Measurements from ENCODE around the gene RDM1.

Gene RDM1

DNA sequence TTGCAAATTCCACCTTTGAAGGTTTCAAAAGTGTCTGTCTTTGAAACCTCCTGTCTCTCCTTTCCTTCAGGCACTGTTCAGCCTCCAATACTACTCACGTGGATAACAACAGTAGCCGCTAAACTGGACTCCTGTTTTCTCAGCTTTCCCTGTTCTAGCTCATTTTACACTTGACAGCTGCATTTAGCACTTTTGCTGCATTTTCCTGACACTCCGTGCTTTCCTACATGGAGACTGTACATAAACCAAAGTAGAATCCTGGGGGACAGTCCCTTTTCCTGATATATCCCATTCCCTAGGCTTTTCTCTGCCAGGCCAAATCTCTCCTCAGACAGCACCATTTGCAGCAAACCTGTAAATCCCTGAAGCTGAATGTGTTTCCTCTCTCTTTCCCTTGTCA lies 54.0 kb downstream of the RDM1 start:
- no peaks in the 10 kb centered on the region for H4K20me1 ChIP-seq (ENCODE audit: insufficient read depth, low read length)
- no peaks in the 10 kb centered on the region for H3K9me3 ChIP-seq (ENCODE audit: insufficient read depth, low read length)
- no peak overlapping the region for H2AFZ ChIP-seq (ENCODE audit: low read depth, low read length)
- no peak overlapping the region for H3K4me2 ChIP-seq (ENCODE audit: low read length)
- peaks cover 2% of the 10 kb centered on the region for H3K36me3 ChIP-seq (replicated peaks; ENCODE audit: low read depth, low read length)
- H3K79me2 ChIP-seq (ENCODE audit: low read length) = no peaks in the 10 kb centered on the region
- TF ChIP-seq EZH2phosphoT487 (IDR thresholded peaks at IDR 0.05; ENCODE audit: low read depth) = no peak
- TF ChIP-seq, protein P1, sequence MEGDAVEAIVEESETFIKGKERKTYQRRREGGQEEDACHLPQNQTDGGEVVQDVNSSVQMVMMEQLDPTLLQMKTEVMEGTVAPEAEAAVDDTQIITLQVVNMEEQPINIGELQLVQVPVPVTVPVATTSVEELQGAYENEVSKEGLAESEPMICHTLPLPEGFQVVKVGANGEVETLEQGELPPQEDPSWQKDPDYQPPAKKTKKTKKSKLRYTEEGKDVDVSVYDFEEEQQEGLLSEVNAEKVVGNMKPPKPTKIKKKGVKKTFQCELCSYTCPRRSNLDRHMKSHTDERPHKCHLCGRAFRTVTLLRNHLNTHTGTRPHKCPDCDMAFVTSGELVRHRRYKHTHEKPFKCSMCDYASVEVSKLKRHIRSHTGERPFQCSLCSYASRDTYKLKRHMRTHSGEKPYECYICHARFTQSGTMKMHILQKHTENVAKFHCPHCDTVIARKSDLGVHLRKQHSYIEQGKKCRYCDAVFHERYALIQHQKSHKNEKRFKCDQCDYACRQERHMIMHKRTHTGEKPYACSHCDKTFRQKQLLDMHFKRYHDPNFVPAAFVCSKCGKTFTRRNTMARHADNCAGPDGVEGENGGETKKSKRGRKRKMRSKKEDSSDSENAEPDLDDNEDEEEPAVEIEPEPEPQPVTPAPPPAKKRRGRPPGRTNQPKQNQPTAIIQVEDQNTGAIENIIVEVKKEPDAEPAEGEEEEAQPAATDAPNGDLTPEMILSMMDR (IDR thresholded peaks at IDR 0.05; ENCODE audit: low read depth, low read length) = no peak
- no peak overlapping the region for H3K9ac ChIP-seq (ENCODE audit: low read length)
- no peak overlapping the region for H3K27ac ChIP-seq (ENCODE audit: low read length)
- no peaks in the 10 kb centered on the region for H3K27me3 ChIP-seq (ENCODE audit: low read depth, low read length)
- peaks cover 20% of the 10 kb centered on the region for H3K4me1 ChIP-seq (ENCODE audit: low read length)
- H3K4me3 ChIP-seq (ENCODE audit: low read length) = no peak overlapping the region

DNA sequence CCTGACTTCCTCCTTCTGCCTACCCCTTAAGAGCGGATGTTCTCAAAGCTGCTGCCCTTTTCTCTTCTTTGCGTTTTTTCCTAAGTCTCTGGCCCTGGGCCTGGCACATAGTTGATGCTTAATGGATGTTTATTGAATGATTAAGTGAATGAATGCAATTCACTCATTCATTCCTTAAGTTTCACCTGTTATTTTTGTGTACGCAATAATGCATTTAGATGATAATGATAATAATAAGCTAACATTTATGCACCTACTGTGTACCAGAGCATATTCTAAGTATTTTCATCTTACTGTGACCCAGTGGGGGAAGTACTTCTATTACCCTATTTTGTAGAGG lies 54.8 kb downstream of the RDM1 start:
- no peak overlapping the region for H3K27ac ChIP-seq (ENCODE audit: low read length)
- no peak overlapping the region for H3K9ac ChIP-seq (ENCODE audit: low read length)
- H3K79me2 ChIP-seq (ENCODE audit: low read length) = no peaks in the 10 kb centered on the region
- no peak overlapping the region for H3K4me2 ChIP-seq (ENCODE audit: low read length)
- no peak overlapping the region for H2AFZ ChIP-seq (ENCODE audit: low read depth, low read length)
- peaks cover 2% of the 10 kb centered on the region for H3K36me3 ChIP-seq (replicated peaks; ENCODE audit: low read depth, low read length)
- TF ChIP-seq EZH2phosphoT487 (IDR thresholded peaks at IDR 0.05; ENCODE audit: low read depth) = no peak
- TF ChIP-seq, protein P1 (IDR thresholded peaks at IDR 0.05; ENCODE audit: low read depth, low read length) = no peak
- H3K4me3 ChIP-seq (ENCODE audit: low read length) = no peak overlapping the region
- no peaks in the 10 kb centered on the region for H3K27me3 ChIP-seq (ENCODE audit: low read depth, low read length)
- no peaks in the 10 kb centered on the region for H4K20me1 ChIP-seq (ENCODE audit: insufficient read depth, low read length)
- H3K9me3 ChIP-seq (ENCODE audit: insufficient read depth, low read length) = no peaks in the 10 kb centered on the region
- peaks cover 13% of the 10 kb centered on the region for H3K4me1 ChIP-seq (ENCODE audit: low read length)

DNA sequence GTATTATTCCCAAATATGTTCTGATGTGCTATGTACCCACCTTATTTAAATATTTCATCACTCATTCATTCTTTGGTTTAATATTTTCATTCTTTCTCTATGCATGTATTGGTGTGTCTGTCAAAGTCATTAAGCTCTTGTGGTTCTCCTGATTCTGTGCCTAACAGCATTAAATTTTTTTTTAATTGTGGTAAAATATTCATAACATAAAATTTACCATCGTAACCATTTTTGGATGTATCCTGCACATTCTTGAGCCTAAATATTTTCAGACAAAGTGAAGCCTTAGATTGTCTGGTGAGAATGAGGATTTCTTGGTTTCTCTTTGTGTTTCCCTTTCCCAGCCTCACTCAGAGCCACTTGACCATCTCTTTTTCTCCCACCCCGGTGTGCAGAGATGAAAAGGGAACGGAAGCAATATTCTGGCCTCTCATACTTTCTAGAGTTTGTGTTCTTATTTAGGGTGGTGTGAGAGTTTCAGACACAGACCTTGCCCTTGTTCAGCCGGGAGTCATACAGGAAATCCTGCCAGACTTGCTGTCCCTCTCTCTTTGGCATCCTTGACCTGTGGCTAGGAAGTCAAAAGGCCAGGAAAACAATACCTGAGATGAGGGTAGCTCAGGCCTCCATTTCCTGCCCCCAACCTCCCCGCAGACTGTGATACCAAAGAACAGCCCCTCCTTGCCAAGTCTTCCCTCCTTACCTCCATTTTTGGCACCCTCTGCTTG lies 55.3 kb downstream of the RDM1 start:
- H3K36me3 ChIP-seq (replicated peaks; ENCODE audit: low read depth, low read length) = peaks cover 2% of the 10 kb centered on the region
- H4K20me1 ChIP-seq (ENCODE audit: insufficient read depth, low read length) = no peaks in the 10 kb centered on the region
- H3K9ac ChIP-seq (ENCODE audit: low read length) = no peak overlapping the region
- H3K4me2 ChIP-seq (ENCODE audit: low read length) = no peak overlapping the region
- H3K27ac ChIP-seq (ENCODE audit: low read length) = no peak overlapping the region
- H3K9me3 ChIP-seq (ENCODE audit: insufficient read depth, low read length) = no peaks in the 10 kb centered on the region
- TF ChIP-seq EZH2phosphoT487 (IDR thresholded peaks at IDR 0.05; ENCODE audit: low read depth) = no peak
- TF ChIP-seq, protein P1 (IDR thresholded peaks at IDR 0.05; ENCODE audit: low read depth, low read length) = no peak
- H3K4me1 ChIP-seq (ENCODE audit: low read length) = peaks cover 8% of the 10 kb centered on the region
- H2AFZ ChIP-seq (ENCODE audit: low read depth, low read length) = no peak overlapping the region
- no peaks in the 10 kb centered on the region for H3K27me3 ChIP-seq (ENCODE audit: low read depth, low read length)
- no peak overlapping the region for H3K4me3 ChIP-seq (ENCODE audit: low read length)
- H3K79me2 ChIP-seq (ENCODE audit: low read length) = no peaks in the 10 kb centered on the region

DNA sequence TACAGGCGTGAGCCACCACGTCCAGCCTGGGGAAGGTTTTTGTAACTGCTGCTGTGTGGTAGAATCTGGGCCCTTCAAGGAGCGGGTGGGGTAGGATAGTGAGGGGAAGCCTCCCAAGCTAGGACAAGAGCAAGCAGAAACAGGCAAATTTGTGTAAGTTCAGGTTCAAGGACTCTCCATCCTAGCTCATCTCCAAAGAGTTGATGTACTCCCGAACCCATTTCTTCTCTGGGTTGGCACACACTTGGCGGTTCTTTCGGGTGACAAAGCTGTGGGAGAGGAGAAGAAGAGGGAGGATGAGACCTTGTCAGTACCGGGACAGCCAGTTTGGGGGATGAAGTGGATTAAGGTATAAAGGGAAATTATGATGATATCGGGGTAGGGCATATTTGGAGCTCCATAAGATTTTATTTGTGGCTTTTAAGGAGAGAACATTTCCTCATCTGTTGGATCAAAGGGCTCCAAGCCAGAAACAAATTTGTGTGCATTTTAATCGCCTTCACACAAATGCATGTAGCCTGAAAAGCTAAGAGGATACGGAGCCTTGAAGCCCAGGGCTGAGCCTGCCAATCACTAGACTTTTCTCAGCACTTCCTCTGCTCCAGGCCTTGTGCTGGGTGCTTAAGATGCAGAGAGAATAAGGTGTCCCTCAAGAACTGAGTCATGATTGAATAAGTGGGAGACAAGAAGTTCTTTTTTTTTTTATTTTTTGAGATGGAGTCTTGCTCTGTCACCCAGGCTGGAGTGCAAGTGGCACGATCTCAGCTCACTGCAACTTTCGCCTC lies 58.2 kb downstream of the RDM1 start:
- no peak for TF ChIP-seq EZH2phosphoT487 (IDR thresholded peaks at IDR 0.05; ENCODE audit: low read depth)
- TF ChIP-seq, protein P1 (IDR thresholded peaks at IDR 0.05; ENCODE audit: low read depth, low read length) = no peak
- Histone ChIP-seq H3K4me3 (ENCODE audit: low read length) (no peak overlapping the region), H3K27ac (ENCODE audit: low read length) (no peak overlapping the region), H4K20me1 (ENCODE audit: insufficient read depth, low read length) (no peaks in the 10 kb centered on the region), H3K9me3 (ENCODE audit: insufficient read depth, low read length) (no peaks in the 10 kb centered on the region), H3K79me2 (ENCODE audit: low read length) (no peaks in the 10 kb centered on the region), H3K4me2 (ENCODE audit: low read length) (no peak overlapping the region), H2AFZ (ENCODE audit: low read depth, low read length) (no peak overlapping the region), H3K4me1 (ENCODE audit: low read length) (no peaks in the 10 kb centered on the region), H3K36me3 (replicated peaks; ENCODE audit: low read depth, low read length) (peaks cover 2% of the 10 kb centered on the region), H3K27me3 (ENCODE audit: low read depth, low read length) (no peaks in the 10 kb centered on the region), H3K9ac (ENCODE audit: low read length) (no peak overlapping the region)
